ENCODE results near the gene HK1. TPM values are rescaled to one million over a fixed set of nuclear protein-coding genes. Genes with fewer than 3 reads are reported as not detected.

The HK1 gene
- total and polyA plus RNA-seq, 2 experiments from 2014 or later, result 31.1 to 42.5 TPM

DNA sequence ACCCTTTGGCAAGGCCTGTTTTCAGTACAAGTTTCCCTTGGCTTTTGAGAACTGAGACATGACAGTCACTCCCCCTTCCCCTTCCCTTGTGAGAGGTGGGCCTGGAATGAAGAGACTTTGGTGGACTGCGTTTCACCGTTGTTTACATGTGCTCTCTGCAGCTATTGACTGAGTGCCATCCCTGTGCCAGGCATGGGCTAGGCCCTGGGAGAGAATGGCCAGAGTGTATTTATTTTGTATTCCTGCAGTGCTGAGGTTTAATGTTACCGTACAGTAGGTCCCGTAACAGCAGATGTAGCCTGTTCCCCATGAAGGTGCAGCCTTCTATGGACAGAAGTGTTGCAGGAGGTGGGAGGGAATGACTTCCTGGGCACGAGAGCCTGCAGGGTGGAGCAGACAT lies 88.4 kb downstream of the HK1 start:
- WGBS (ENCODE audit: low lambda C conversion rate, missing lambda C conversion rate), result 82% methylated on average over 5 of the region's 5 CpGs
- H3K4me2 ChIP-seq, result no peak overlapping the region
- no peaks in the 10 kb centered on the region for H3K27me3 ChIP-seq
- no peak overlapping the region for H3K27ac ChIP-seq
- DNase-seq (ENCODE audit: low spot score), result no peak
- H3K9me2 ChIP-seq (replicated peaks; ENCODE audit: insufficient read depth), result no peaks in the 10 kb centered on the region
- no peak overlapping the region for H2AFZ ChIP-seq
- TF ChIP-seq EZH2 (IDR thresholded peaks at IDR 0.05; ENCODE audit: borderline replicate concordance) (no peak), EZH2phosphoT487 (IDR thresholded peaks at IDR 0.05; ENCODE audit: low read depth, severe bottlenecking, unreplicated experiment) (no peak)
- TF ChIP-seq, protein P1, sequence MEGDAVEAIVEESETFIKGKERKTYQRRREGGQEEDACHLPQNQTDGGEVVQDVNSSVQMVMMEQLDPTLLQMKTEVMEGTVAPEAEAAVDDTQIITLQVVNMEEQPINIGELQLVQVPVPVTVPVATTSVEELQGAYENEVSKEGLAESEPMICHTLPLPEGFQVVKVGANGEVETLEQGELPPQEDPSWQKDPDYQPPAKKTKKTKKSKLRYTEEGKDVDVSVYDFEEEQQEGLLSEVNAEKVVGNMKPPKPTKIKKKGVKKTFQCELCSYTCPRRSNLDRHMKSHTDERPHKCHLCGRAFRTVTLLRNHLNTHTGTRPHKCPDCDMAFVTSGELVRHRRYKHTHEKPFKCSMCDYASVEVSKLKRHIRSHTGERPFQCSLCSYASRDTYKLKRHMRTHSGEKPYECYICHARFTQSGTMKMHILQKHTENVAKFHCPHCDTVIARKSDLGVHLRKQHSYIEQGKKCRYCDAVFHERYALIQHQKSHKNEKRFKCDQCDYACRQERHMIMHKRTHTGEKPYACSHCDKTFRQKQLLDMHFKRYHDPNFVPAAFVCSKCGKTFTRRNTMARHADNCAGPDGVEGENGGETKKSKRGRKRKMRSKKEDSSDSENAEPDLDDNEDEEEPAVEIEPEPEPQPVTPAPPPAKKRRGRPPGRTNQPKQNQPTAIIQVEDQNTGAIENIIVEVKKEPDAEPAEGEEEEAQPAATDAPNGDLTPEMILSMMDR (IDR thresholded peaks at IDR 0.05; ENCODE audit: poor library complexity), result no peak
- no peak overlapping the region for H3K4me3 ChIP-seq
- H3K36me3 ChIP-seq (replicated peaks; ENCODE audit: insufficient read depth, low read depth), result no peaks in the 10 kb centered on the region
- no peaks in the 10 kb centered on the region for H3K79me2 ChIP-seq
- H3K4me1 ChIP-seq (ENCODE audit: insufficient read depth), result peaks cover 19% of the 10 kb centered on the region
- no peaks in the 10 kb centered on the region for H4K20me1 ChIP-seq (ENCODE audit: insufficient read depth, poor library complexity, severe bottlenecking)
- no peaks in the 10 kb centered on the region for H3K9me3 ChIP-seq (ENCODE audit: low read depth)

DNA sequence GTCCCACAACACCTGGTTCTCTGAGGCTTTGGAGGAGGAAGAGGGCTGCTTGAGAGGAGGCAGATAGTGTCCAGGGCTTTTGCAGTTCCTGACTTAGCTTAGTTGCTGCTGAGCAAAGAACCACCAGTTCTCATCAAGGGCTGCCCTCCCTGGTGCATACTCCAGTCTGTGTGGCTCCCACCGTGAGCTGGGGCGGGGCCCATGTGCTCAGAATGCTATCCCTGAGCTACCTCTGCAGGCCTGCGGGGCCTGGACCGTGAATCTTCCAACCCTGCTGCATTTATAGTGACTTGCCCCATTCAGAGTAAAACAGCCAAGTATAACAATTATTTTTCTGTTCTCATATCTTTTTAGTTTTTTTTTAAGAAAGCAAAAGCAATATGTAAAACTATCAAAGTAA lies 89.2 kb downstream of the HK1 start:
- Histone ChIP-seq H3K9me2 (replicated peaks; ENCODE audit: insufficient read depth) (no peaks in the 10 kb centered on the region), H3K79me2 (no peaks in the 10 kb centered on the region), H3K9me3 (ENCODE audit: low read depth) (no peaks in the 10 kb centered on the region), H3K27ac (no peak overlapping the region), H3K4me3 (no peak overlapping the region), H4K20me1 (ENCODE audit: insufficient read depth, poor library complexity, severe bottlenecking) (no peaks in the 10 kb centered on the region), H3K36me3 (replicated peaks; ENCODE audit: insufficient read depth, low read depth) (no peaks in the 10 kb centered on the region), H3K4me2 (no peak overlapping the region), H2AFZ (no peak overlapping the region), H3K4me1 (ENCODE audit: insufficient read depth) (peaks cover 19% of the 10 kb centered on the region), H3K27me3 (no peaks in the 10 kb centered on the region)
- TF ChIP-seq EZH2phosphoT487 (IDR thresholded peaks at IDR 0.05; ENCODE audit: low read depth, severe bottlenecking, unreplicated experiment) (no peak), EZH2 (IDR thresholded peaks at IDR 0.05; ENCODE audit: borderline replicate concordance) (no peak)
- TF ChIP-seq, protein P1 (IDR thresholded peaks at IDR 0.05; ENCODE audit: poor library complexity), result no peak
- no peak for DNase-seq (ENCODE audit: low spot score)
- 75% methylated on average over 4 of the region's 4 CpGs for WGBS (ENCODE audit: low lambda C conversion rate, missing lambda C conversion rate)

DNA sequence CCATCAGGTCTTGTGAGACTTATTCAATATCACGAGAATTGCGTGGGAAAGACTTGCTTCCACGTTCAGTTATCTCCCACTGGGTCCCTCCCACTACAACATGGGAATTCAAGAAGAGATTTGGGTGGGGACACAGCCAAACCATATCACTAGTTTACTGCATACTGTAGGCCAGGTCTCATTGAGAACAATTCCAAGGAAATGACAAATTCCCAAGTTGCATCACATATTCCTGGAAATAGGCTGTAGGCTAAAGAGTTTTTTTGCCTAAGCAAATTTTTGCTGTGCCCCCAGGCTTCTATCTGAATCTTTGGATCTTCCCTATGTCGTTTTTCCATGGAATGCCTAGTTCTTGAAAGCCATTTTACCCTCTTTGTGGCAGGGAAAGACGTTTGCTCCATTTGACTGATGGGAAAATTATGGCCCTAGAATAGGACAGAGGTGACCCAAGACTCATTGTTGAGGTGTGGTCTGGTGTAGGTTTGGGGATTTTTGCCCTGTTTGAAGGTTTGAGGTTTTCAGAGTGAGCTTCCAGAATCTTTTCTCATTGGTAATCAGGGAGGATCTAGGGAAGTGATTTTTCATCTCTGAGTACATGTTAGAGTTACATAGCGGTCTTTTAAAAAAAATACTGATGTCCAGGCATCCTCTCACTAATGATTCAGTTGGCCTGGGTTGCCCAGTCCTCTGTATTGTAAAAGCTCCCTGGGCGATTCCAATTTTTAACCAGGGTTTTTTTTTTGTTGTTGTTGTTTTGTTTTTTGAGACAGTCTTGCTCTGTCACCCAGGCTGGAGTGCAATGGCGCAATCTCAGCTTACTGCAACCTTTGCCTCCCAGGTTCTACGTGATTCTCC lies 94.1 kb downstream of the HK1 start:
- Histone ChIP-seq H3K9me3 (ENCODE audit: low read depth) (no peaks in the 10 kb centered on the region), H3K79me2 (no peaks in the 10 kb centered on the region), H3K4me1 (ENCODE audit: insufficient read depth) (no peaks in the 10 kb centered on the region), H3K4me2 (no peak overlapping the region), H2AFZ (no peak overlapping the region), H3K9me2 (replicated peaks; ENCODE audit: insufficient read depth) (no peaks in the 10 kb centered on the region), H3K4me3 (no peak overlapping the region), H3K27me3 (no peaks in the 10 kb centered on the region), H3K36me3 (replicated peaks; ENCODE audit: insufficient read depth, low read depth) (no peaks in the 10 kb centered on the region), H3K27ac (no peak overlapping the region), H4K20me1 (ENCODE audit: insufficient read depth, poor library complexity, severe bottlenecking) (no peaks in the 10 kb centered on the region)
- no peak for TF ChIP-seq EZH2 (IDR thresholded peaks at IDR 0.05; ENCODE audit: borderline replicate concordance)
- TF ChIP-seq, protein P1 (IDR thresholded peaks at IDR 0.05; ENCODE audit: poor library complexity), result no peak
- no peak for TF ChIP-seq EZH2phosphoT487 (IDR thresholded peaks at IDR 0.05; ENCODE audit: low read depth, severe bottlenecking, unreplicated experiment)
- no peak for DNase-seq (ENCODE audit: low spot score)
- 93% methylated on average over 9 of the region's 9 CpGs for WGBS (ENCODE audit: low lambda C conversion rate, missing lambda C conversion rate)

All from hepatocyte (in vitro differentiated cells).